Adrenal gland (tissue), 19 donors: ENCODE measurements around the gene OR56A1. TPM values are rescaled to one million over a fixed set of nuclear protein-coding genes. Genes with fewer than 3 reads are reported as not detected.
"Not testable (repeated sequence)": the region's sequence is repeated elsewhere in the genome, so short reads cannot be mapped to it uniquely, and the experiment has no call there.

ENCODE experiments used
- DNase-seq, 7 donors: peaks; one replicate each; pipeline ENCODE4 v3.0.0-alpha.2; 2019 to 2020
- H3K27ac ChIP-seq, 5 donors: fragments of 200-600 bp; sonication (generic) in 4 of 5; 1 replicate in 3 of 5; 2 replicates in 2 of 5; pipeline versions ENCODE4 v1.5.1 to v1.8.0; 2016 to 2020; ENCODE audit warnings: mild to moderate bottlenecking in 1 of 5
- H3K27me3 ChIP-seq: fragments of 200-600 bp; 2 replicates; pipeline ENCODE4 v1.8.0; 2021
- H3K36me3 ChIP-seq, 2 donors: fragments of 200-600 bp; replicated peaks in 1 of 2; 1 replicate in 1 of 2; 2 replicates in 1 of 2; pipeline versions ENCODE4 v1.5.1 to v1.8.0; 2018 to 2022
- H3K4me1 ChIP-seq, 2 donors: fragments of 200-600 bp; replicated peaks in 1 of 2; 1 replicate in 1 of 2; 2 replicates in 1 of 2; pipeline versions ENCODE4 v1.5.1 to v1.8.0; 2018 to 2021
- H3K4me3 ChIP-seq, 4 donors: fragments of 200-600 bp; sonication (generic) in 3 of 4; one replicate each; pipeline ENCODE4 v1.5.1; 2016 to 2018
- H3K9me3 ChIP-seq, 3 donors: fragments of 200-600 bp; sonication (generic) in 1 of 3; replicated peaks in 1 of 3; 1 replicate in 2 of 3; 2 replicates in 1 of 3; pipeline versions ENCODE4 v1.5.1 to v1.8.0; 2016 to 2021
- CTCF ChIP-seq, 6 experiments: fragments of 450-650 bp in 4 of 6; fragments of 200-600 bp in 2 of 6; sonication (generic) in 1 of 6; IDR thresholded peaks; 1 replicate in 5 of 6; 2 replicates in 1 of 6; pipeline versions ENCODE4 v1.5.1 to v1.8.0; 2016 to 2021; ENCODE audit warnings: antibody characterized with exemption in 6 of 6, mild to moderate bottlenecking in 2 of 6, moderate library complexity in 1 of 6
- POLR2A ChIP-seq, 2 donors: fragments of 450-650 bp; IDR thresholded peaks; one replicate each; pipeline ENCODE4 v1.6.1; 2017; ENCODE audit warnings: antibody characterized with exemption in 2 of 2, mild to moderate bottlenecking in 2 of 2, moderate library complexity in 1 of 2
- WGBS, 4 donors: extraction: QIAGEN DNeasy Blood & Tissue Kit in 2 of 4; methylation state at CpG; one replicate each; pipeline versions ENCODE4 v1.1.5 to v1.1.7; 2013 to 2017; 5-methylcytosine and 5-hydroxymethylcytosine counted together
- intact Hi-C, 2 donors: fragments of 100-400 bp; cut with DNase I; formaldehyde crosslinking; loops; one replicate each; pipeline versions ENCODE4 v1.14.1 to v1.15.0; 2022 to 2023
- long read RNA-seq, 10 donors: library from polyadenylated mRNA in 3 of 10; unstranded in 2 of 10; stranded (forward) in 1 of 10; transcript quantifications; one replicate each; pipeline ENCODE4 v2.0.0 and lab custom pipeline, GENCODE V29; 2021 to 2026
- polyA plus RNA-seq, 3 donors: library from polyadenylated mRNA; stranded (reverse); fragments of 200-250 nt in 2 of 3; fragments of 350-450 nt in 1 of 3; fragmentation: Illumina TruSeq in 1 of 3; extraction: RNeasy Lipid Tissue Mini Kit (QIAGEN cat#74804) in 1 of 3; gene quantifications; one replicate each; pipeline ENCODE4 v1.2.3, GENCODE V29; 2013 to 2014
- total RNA-seq, 9 donors: library from RNA; depleted of rRNA in 4 of 9; stranded (reverse); fragments of >200 nt in 4 of 9; fragments of 120-200 nt in 1 of 9; fragmentation: NEBNext Ultra II Directional in 1 of 9; extraction: Animal tissue kit (Norgen Biotek cat#: 25700) in 1 of 9; gene quantifications; one replicate each; pipeline versions ENCODE4 v1.1.0 to v1.2.4, GENCODE V29; 2013 to 2023
- donor health status: healthy with polysubstance abuse.
- donor health status: Bipolar disorder and iron deficiency.
- donor health status: DM: yes; HTN: yes; CAD: no.
- donor health status: DM: no; HTN: no; CAD: no.
- donor health status: DM: no; HTN: no; CAD: no.
- donor health status: DM: yes; HTN: yes; CAD: no.

Gene OR56A1
- total RNA-seq (under 1 TPM in 1 of 9 donors, not detected in 8; 0.06 TPM), polyA plus RNA-seq (not detected)
- long read RNA-seq, donor 1, result 0 reads
- long read RNA-seq, donor 2, result 0 reads
- long read RNA-seq, donor 3, partial matches to known transcripts, result 0 of 1 reads
- long read RNA-seq, donor 3, other reads (novel, unspliced or antisense), result 0 of 1 reads
- long read RNA-seq, donor 4, result 0 reads
- long read RNA-seq, donor 5, result 0 reads
- long read RNA-seq, donor 6, result 0 reads
- long read RNA-seq, donor 7, result 0 reads
- long read RNA-seq, donor 8, partial matches to known transcripts, result 0 of 1 reads
- long read RNA-seq, donor 8, other reads (novel, unspliced or antisense), result 0 of 1 reads
- long read RNA-seq, donor 9, result 0 reads
- long read RNA-seq, donor 10, result 0 reads

- intact Hi-C loops, result no loop called here
- Histone ChIP-seq H3K27ac (no peak within 1 kb of the TSS), H3K9me3 (no peaks in the 10 kb centered on the region), H3K4me3 (no peak within 1 kb of the TSS), H3K27me3 (no peaks in the 10 kb centered on the region), H3K4me1 (no peaks in the 10 kb centered on the region), H3K36me3 (no peaks in the 10 kb centered on the region)
- 60 to 72% (median 70%) methylated on average over 1 of the region's 1 CpG for WGBS, 4 donors
- TF ChIP-seq POLR2A (IDR thresholded peaks at IDR 0.05) (no peak), CTCF (IDR thresholded peaks at IDR 0.05) (no peak)
- no peak for DNase-seq
These were observed at the start of gene OR56A1 for GRCh38 chr11:6030708-6031405. OR56A1 (minus strand) TSS chr11:6030758; CDS start chr11:6027692, 3,066 bp downstream.

- no peaks in the 10 kb centered on the region for H3K9me3 ChIP-seq
- WGBS, 4 donors, result 61 to 70% (median 63%) methylated on average over 3 to 4 of the region's 4 CpGs
- H3K27me3 ChIP-seq, result no peaks in the 10 kb centered on the region
- no peak overlapping the region for H3K4me3 ChIP-seq
- no peaks in the 10 kb centered on the region for H3K36me3 ChIP-seq
- intact Hi-C loops, result no loop called here
- H3K27ac ChIP-seq, result no peak overlapping the region
- TF ChIP-seq POLR2A (IDR thresholded peaks at IDR 0.05) (no peak), CTCF (IDR thresholded peaks at IDR 0.05) (no peak)
- no peak for DNase-seq
- H3K4me1 ChIP-seq, result no peaks in the 10 kb centered on the region
These were observed 48.9 kb upstream of the OR56A1 start for GRCh38 chr11:6079463-6079862.

GRCh38 chr11:6077723-6078122 lies 47.2 kb upstream of the OR56A1 start:
- intact Hi-C loops, result no loop called here
- no peak for TF ChIP-seq CTCF (IDR thresholded peaks at IDR 0.05)
- TF ChIP-seq POLR2A (IDR thresholded peaks at IDR 0.05), result no peak
- WGBS, 4 donors, result 87 to 90% (median 89%) methylated on average over 6 of the region's 6 CpGs

GRCh38 chr11:6076443-6076842 lies 45.9 kb upstream of the OR56A1 start:
- DNase-seq, H3K27ac ChIP-seq, H3K4me3 ChIP-seq, H3K9me3 ChIP-seq, H3K4me1 ChIP-seq, H3K36me3 ChIP-seq, H3K27me3 ChIP-seq, intact Hi-C loops: not testable (repeated sequence)
- WGBS, 4 donors, result 60 to 78% (median 72%) methylated on average over 2 of the region's 2 CpGs

More at GRCh38 chr11:6077723-6078122, 47.2 kb upstream of the OR56A1 start:
- Histone ChIP-seq H3K27ac (no peak overlapping the region), H3K36me3 (no peaks in the 10 kb centered on the region), H3K9me3 (no peaks in the 10 kb centered on the region), H3K4me3 (no peak overlapping the region), H3K27me3 (no peaks in the 10 kb centered on the region), H3K4me1 (no peaks in the 10 kb centered on the region)
- DNase-seq, result no peak
